Measurements from ENCODE around the gene C19orf38.

C19orf38 gene

DNA sequence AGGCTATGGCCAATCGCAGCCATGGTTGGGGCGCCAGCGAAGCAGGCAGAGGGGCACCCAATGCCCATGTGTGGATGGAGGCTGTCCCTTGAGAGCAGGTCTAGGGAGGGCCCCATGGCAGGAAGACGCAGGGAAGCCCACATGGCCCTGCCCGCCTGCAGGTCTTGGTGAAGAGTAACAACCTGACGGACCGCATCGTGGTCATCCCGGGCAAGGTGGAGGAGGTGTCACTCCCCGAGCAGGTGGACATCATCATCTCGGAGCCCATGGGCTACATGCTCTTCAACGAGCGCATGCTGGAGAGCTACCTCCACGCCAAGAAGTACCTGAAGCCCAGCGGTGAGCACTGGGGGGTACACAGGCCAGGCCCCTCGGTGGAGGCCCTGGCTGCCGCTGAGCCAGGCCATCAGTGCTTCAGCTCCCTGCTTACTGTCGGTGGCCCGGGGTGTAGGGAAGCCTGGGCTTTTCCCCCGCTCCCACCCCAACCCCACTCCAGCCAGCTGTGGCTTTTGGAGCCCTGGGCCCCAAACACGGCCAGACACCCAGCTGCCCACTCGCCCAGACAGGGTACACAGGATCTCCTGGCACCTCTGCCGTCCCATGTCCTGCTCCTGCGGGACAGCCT is 65.6 kb downstream of the C19orf38 start:
- DNase-seq, result no peak

- no peak for DNase-seq
Measured at GRCh38 chr19:10915130-10916091, 67.2 kb downstream of the C19orf38 start.

- no peak for DNase-seq
Measured at GRCh38 chr19:10916602-10917001, 68.4 kb downstream of the C19orf38 start.

- DNase-seq, result no peak
Measured at GRCh38 chr19:10918359-10918758, 70.1 kb downstream of the C19orf38 start.
